Endothelial cell of umbilical vein (primary cell): ENCODE results near the gene CPD. TPM values are rescaled to one million over a fixed set of nuclear protein-coding genes. Genes with fewer than 3 reads are reported as not detected.

ENCODE experiments used
- BruUV-seq: library from RNA; stranded (reverse); fragments of 400-500 nt; replicated peaks from 2 replicates; lab custom pipeline; 2021; lab: Mats Ljungman, UMichigan
- CTCF ChIA-PET: fragments of 300-600, 350-600 bp; sonication (Branson Sonifier 250); formaldehyde crosslinking; loops from one replicate; lab custom pipeline; 2021; ENCODE audit warnings: antibody characterized with exemption, inconsistent platforms; lab: Charles Lee
- POLR2A ChIA-PET: fragments of 300-600, 350-600 bp; sonication (Branson Sonifier 250); formaldehyde crosslinking; loops from one replicate; lab custom pipeline; 2021; ENCODE audit warnings: antibody characterized with exemption, inconsistent platforms; lab: Charles Lee
- DNase-seq: peaks from one replicate; pipeline ENCODE4 v3.0.0-alpha.2; 2011; ENCODE audit warnings: low read depth, low spot score
- FAIRE-seq: peaks from 2 replicates; lab custom pipeline; 2011; peaks lifted over from hg19 to GRCh38; lab: Jason Lieb, UNC
- H2AFZ ChIP-seq: 2 replicates; pipeline ENCODE4 v1.6.0; 2012; ENCODE audit warnings: low read depth, low read length, control low read depth, inconsistent platforms
- H3K27ac ChIP-seq: 2 replicates; pipeline ENCODE4 v1.5.1; 2011; ENCODE audit warnings: low read depth, mild to moderate bottlenecking, control low read depth, low read length, moderate library complexity; ENCODE audit not compliant: insufficient read depth
- H3K27me3 ChIP-seq, 2 experiments: 2 replicates each; pipeline versions ENCODE4 v1.6.0 to v1.6.1; 2011; ENCODE audit warnings: low read length in 2 of 2, mixed read lengths in 1 of 2; ENCODE audit not compliant: control insufficient read depth in 2 of 2, insufficient read depth in 2 of 2
- H3K36me3 ChIP-seq, 2 experiments: 2 replicates in 1 of 2; 3 replicates in 1 of 2; pipeline ENCODE4 v1.5.1; 2011; ENCODE audit warnings: low read length in 2 of 2, mild to moderate bottlenecking in 1 of 2, moderate library complexity in 1 of 2; ENCODE audit not compliant: control insufficient read depth in 2 of 2, insufficient read depth in 2 of 2; ENCODE audit errors: extremely low read depth in 1 of 2
- H3K4me1 ChIP-seq: 3 replicates; pipeline ENCODE4 v1.5.1; 2011; ENCODE audit warnings: mild to moderate bottlenecking, low read length; ENCODE audit not compliant: control insufficient read depth, insufficient read depth; ENCODE audit errors: extremely low read depth
- H3K4me2 ChIP-seq: 2 replicates; pipeline ENCODE4 v1.6.1; 2011; ENCODE audit warnings: low read length, control low read depth, mixed read lengths; ENCODE audit not compliant: insufficient read depth
- H3K4me3 ChIP-seq, 3 experiments: fragments of 200-600 bp in 1 of 3; sonication (generic), shearing (Covaris generic) in 1 of 3; replicated peaks in 1 of 3; 2 replicates each; pipeline ENCODE4 v1.5.1; 2011 to 2016; ENCODE audit warnings: control low read depth in 3 of 3, low read length in 3 of 3, mild to moderate bottlenecking in 2 of 3, inconsistent platforms in 1 of 3, low read depth in 1 of 3, moderate library complexity in 1 of 3; ENCODE audit not compliant: insufficient read depth in 1 of 3
- H3K79me2 ChIP-seq: 2 replicates; pipeline ENCODE4 v1.6.0; 2012; ENCODE audit warnings: low read length, inconsistent platforms; ENCODE audit not compliant: control insufficient read depth, insufficient read depth
- H3K9ac ChIP-seq: replicated peaks from 2 replicates; pipeline ENCODE3; 2011; ENCODE audit warnings: low read length, control low read depth; ENCODE audit not compliant: insufficient read depth; ENCODE audit errors: extremely low read depth
- H3K9me1 ChIP-seq: replicated peaks from 3 replicates; pipeline ENCODE4 v1.6.0; 2011; ENCODE audit warnings: mild to moderate bottlenecking, low read length; ENCODE audit not compliant: control insufficient read depth, insufficient read depth; ENCODE audit errors: extremely low read depth
- H3K9me3 ChIP-seq: replicated peaks from 2 replicates; pipeline ENCODE4 v1.5.1; 2012; ENCODE audit warnings: low read length, inconsistent platforms; ENCODE audit not compliant: control insufficient read depth, insufficient read depth
- H4K20me1 ChIP-seq: replicated peaks from 2 replicates; pipeline ENCODE3; 2011; ENCODE audit warnings: mild to moderate bottlenecking, low read length; ENCODE audit not compliant: control insufficient read depth, insufficient read depth; ENCODE audit errors: extremely low read depth
- EZH2 ChIP-seq: IDR thresholded peaks from 2 replicates; pipeline ENCODE4 v1.6.1; 2012; ENCODE audit warnings: borderline replicate concordance, low read depth, mild to moderate bottlenecking, moderate library complexity, low read length, inconsistent platforms; ENCODE audit not compliant: severe bottlenecking
- FOS ChIP-seq: IDR thresholded peaks from 2 replicates; pipeline ENCODE4 v1.6.1; 2011; ENCODE audit warnings: mild to moderate bottlenecking, low read length, moderate library complexity, borderline replicate concordance; ENCODE audit not compliant: insufficient read depth
- GATA2 ChIP-seq: IDR thresholded peaks from 2 replicates; pipeline ENCODE4 v1.7.0; 2011; ENCODE audit warnings: low read depth, mild to moderate bottlenecking, moderate library complexity, mixed read lengths, low read length; ENCODE audit not compliant: insufficient read length, insufficient read depth
- JUN ChIP-seq: IDR thresholded peaks from 2 replicates; pipeline ENCODE4 v1.6.1; 2011; ENCODE audit warnings: borderline replicate concordance, low read depth; ENCODE audit not compliant: insufficient read length, insufficient read depth
- MYC ChIP-seq: IDR thresholded peaks from one replicate; pipeline ENCODE4 v1.6.1; 2011; ENCODE audit warnings: mild to moderate bottlenecking, low read depth, low read length
- POLR2AphosphoS5 ChIP-seq: IDR thresholded peaks from 2 replicates; pipeline ENCODE4 v1.6.1; 2012; ENCODE audit warnings: low read depth, mild to moderate bottlenecking, control low read depth, low read length, moderate library complexity; ENCODE audit not compliant: insufficient read depth
- dilution Hi-C: fragments of 300-500 bp; cut with MboI; formaldehyde crosslinking; loops from one replicate; pipeline ENCODE4 v1.15.0; 2019; ENCODE audit warnings: low sequenced_read_pairs; ENCODE audit not compliant: extremely low pct_ligation_motif_present
- intact Hi-C: fragments of 100-400 bp; cut with micrococcal nuclease; formaldehyde crosslinking; loops from one replicate; pipeline ENCODE4 v1.10.0; 2022
- polyA plus RNA-seq, 4 experiments: library from polyadenylated mRNA; depleted of rRNA in 3 of 4; stranded (reverse) in 3 of 4; unstranded in 1 of 4; fragments of >200 nt; gene quantifications; 2 replicates each; pipeline versions ENCODE4 v1.2.1 to v1.2.3, GENCODE V29; 2011 to 2012; ENCODE audit warnings: missing spikeins in 1 of 4
- total RNA-seq: library from RNA; stranded (reverse); gene quantifications from 2 replicates; pipeline ENCODE4 v1.2.3, GENCODE V29; 2021
- TF ChIP-seq, protein P1 (sequence below): IDR thresholded peaks from 2 replicates; pipeline ENCODE4 v1.6.1; 2011; ENCODE audit not compliant: insufficient read depth, insufficient read length
- TF ChIP-seq, protein P2 (sequence below), 2 donors: IDR thresholded peaks; 1 replicate in 1 of 2; 2 replicates in 1 of 2; pipeline ENCODE4 v1.5.1; 2011; ENCODE audit warnings: low read length in 2 of 2, mild to moderate bottlenecking in 2 of 2, moderate library complexity in 2 of 2, control low read depth in 1 of 2, inconsistent platforms in 1 of 2, low read depth in 1 of 2; ENCODE audit not compliant: insufficient read depth in 1 of 2; ENCODE audit errors: extremely low read depth in 1 of 2

CPD gene
- total and polyA plus RNA-seq, 2 donors (not counting 3 experiments of a cell fraction or from before 2014, with no cell fraction given) = 18.3 to 63.6 TPM

DNA sequence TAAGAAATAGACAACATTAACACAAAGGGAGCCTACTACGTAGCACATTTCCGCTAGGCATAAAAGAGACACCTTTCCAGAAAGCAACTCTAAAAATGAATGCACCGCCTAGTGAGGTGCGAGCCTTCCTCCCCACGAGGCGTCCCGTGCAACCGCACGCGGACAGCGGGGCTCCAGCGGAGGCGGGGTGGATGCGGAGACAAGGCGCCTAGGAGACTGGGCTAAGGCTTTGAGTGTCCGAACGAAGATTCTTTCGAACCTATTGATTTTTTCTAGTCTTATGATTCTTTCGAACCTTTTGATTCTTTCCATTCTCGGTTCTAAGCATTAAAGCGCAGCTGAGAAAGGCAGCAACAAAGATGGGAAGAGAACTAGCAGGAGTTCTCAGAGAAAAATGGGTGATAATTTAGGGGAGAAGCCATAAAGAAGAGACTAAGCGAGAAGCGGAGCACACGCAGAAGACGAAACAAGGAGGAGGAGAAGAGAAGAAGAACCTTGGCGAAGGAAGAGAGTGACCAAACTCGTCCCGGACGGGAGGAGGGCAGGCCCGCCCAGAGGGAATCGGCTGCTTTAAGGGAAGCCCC lies 394 bp upstream of the CPD start:
- ChIA-PET POLR2A (no interaction called here), CTCF (interaction anchor here (1.1 kb wide), 1 partner anchor 38 kb away, joined by 3 read pairs; no protein-coding TSS in a partner anchor)
- no peak for FAIRE-seq
- Histone ChIP-seq H2AFZ (peak overlapping the region; percentile 100), H3K36me3 (no peaks in the 10 kb centered on the region), H3K27me3 (peaks cover 2 to 3% of the 10 kb centered on the region in 2 experiments), H4K20me1 (peaks cover 4% of the 10 kb centered on the region), H3K4me1 (peaks cover 23% of the 10 kb centered on the region), H3K4me2 (peak overlapping the region; percentile 97), H3K9me1 (no peaks in the 10 kb centered on the region), H3K9ac (peak overlapping the region; percentile 55), H3K27ac (peak overlapping the region; percentile 32), H3K9me3 (no peaks in the 10 kb centered on the region), H3K4me3 (peak overlapping the region; percentile 71 to 92 (median 86)), H3K79me2 (peaks cover 18% of the 10 kb centered on the region)
- TF ChIP-seq POLR2AphosphoS5 = no peak
- TF ChIP-seq, protein P1, sequence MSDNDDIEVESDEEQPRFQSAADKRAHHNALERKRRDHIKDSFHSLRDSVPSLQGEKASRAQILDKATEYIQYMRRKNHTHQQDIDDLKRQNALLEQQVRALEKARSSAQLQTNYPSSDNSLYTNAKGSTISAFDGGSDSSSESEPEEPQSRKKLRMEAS = peak; percentile 76
- dilution Hi-C loops (no loop called here), intact Hi-C loops (loop anchor here (2.0 kb wide), 1 partner anchor 38 kb away; no protein-coding TSS in a partner anchor)
- DNase-seq = no peak
- no TSS peak for BruUV-seq

DNA sequence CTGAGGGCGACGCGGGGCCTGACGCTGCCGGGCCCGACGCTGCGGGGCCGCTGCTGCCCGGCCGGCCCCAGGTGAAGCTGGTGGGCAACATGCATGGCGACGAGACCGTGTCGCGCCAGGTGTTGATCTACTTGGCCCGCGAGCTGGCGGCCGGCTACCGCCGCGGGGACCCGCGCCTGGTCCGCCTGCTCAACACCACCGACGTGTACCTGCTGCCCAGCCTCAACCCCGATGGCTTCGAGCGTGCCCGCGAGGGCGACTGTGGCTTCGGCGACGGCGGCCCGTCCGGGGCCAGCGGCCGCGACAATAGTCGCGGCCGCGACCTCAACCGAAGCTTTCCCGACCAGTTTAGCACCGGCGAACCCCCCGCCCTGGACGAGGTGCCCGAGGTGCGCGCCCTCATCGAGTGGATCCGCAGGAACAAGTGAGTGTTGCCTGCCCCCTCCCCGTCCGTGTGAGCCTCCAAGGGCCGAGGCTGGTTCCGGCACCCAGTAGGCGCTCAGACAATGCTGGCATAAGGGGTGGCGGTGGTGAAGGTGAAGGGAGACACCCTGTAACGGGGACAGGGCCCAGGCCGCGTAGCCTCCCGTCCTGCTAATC lies 676 bp downstream of the CPD start:
- Histone ChIP-seq H3K79me2 (peaks cover 18% of the 10 kb centered on the region), H2AFZ (peak overlapping the region; percentile 91), H3K9me1 (no peaks in the 10 kb centered on the region), H3K27me3 (peaks cover 0 to 2% of the 10 kb centered on the region in 2 experiments), H3K4me2 (peak overlapping the region; percentile 86), H3K27ac (no peak overlapping the region), H3K9me3 (no peaks in the 10 kb centered on the region), H3K9ac (peak overlapping the region; percentile 51), H3K36me3 (no peaks in the 10 kb centered on the region), H3K4me1 (peaks cover 23% of the 10 kb centered on the region), H3K4me3 (peak overlapping the region; percentile 36 to 92 (median 86)), H4K20me1 (peaks cover 4% of the 10 kb centered on the region)
- TF ChIP-seq GATA2 (no peak), JUN (no peak), POLR2AphosphoS5 (no peak), FOS (no peak), EZH2 (no peak), MYC (no peak)
- TF ChIP-seq, protein P2, sequence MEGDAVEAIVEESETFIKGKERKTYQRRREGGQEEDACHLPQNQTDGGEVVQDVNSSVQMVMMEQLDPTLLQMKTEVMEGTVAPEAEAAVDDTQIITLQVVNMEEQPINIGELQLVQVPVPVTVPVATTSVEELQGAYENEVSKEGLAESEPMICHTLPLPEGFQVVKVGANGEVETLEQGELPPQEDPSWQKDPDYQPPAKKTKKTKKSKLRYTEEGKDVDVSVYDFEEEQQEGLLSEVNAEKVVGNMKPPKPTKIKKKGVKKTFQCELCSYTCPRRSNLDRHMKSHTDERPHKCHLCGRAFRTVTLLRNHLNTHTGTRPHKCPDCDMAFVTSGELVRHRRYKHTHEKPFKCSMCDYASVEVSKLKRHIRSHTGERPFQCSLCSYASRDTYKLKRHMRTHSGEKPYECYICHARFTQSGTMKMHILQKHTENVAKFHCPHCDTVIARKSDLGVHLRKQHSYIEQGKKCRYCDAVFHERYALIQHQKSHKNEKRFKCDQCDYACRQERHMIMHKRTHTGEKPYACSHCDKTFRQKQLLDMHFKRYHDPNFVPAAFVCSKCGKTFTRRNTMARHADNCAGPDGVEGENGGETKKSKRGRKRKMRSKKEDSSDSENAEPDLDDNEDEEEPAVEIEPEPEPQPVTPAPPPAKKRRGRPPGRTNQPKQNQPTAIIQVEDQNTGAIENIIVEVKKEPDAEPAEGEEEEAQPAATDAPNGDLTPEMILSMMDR (IDR thresholded peaks at IDR 0.05; ENCODE audit: extremely low read depth in 1 of 2, insufficient read depth in 1 of 2, low read depth in 1 of 2, low read length in 2 of 2) = no peak
- ChIA-PET CTCF (interaction anchor here (1.0 to 3.4 kb wide), 2 partner anchors 39 to 88 kb away, joined by 4 to 14 read pairs; partner anchors contain the start of gene BLMH), POLR2A (no interaction called here)
- intact Hi-C loops = loop anchor here (2.0 kb wide), 1 partner anchor 39 kb away; no protein-coding TSS in a partner anchor
- FAIRE-seq (peak; percentile 33), DNase-seq (no peak)
- dilution Hi-C loops = no loop called here
- BruUV-seq = no TSS peak
